ENCODE results near the gene YRDC.
A peak's percentile ranks its signal among the peaks of the same experiment; 100 is the strongest.

Gene YRDC

DNA sequence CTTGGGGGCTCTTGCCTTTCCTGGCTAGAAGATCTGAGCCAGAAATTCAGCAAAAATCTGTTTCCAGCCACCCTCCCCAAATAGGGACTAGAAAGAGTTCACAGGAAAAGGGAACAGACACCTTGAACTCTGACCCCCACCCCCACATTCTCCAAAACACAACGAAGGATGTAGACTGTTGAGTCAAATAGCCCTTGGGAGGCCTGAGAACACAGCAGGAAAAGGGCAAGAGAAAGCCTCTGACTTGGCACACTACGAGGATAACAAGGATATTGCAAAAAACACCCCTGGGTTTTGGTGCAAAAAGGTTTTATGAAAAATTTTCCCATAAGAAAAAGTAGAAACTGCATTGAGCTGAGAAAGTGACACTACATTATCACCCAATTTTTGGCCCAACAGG lies 1.9 kb upstream of the YRDC start:
- no peak overlapping the region for H3K4me3 ChIP-seq (ENCODE audit: low read depth, low read length)
- TF ChIP-seq, protein P1, sequence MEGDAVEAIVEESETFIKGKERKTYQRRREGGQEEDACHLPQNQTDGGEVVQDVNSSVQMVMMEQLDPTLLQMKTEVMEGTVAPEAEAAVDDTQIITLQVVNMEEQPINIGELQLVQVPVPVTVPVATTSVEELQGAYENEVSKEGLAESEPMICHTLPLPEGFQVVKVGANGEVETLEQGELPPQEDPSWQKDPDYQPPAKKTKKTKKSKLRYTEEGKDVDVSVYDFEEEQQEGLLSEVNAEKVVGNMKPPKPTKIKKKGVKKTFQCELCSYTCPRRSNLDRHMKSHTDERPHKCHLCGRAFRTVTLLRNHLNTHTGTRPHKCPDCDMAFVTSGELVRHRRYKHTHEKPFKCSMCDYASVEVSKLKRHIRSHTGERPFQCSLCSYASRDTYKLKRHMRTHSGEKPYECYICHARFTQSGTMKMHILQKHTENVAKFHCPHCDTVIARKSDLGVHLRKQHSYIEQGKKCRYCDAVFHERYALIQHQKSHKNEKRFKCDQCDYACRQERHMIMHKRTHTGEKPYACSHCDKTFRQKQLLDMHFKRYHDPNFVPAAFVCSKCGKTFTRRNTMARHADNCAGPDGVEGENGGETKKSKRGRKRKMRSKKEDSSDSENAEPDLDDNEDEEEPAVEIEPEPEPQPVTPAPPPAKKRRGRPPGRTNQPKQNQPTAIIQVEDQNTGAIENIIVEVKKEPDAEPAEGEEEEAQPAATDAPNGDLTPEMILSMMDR (IDR thresholded peaks at IDR 0.05; ENCODE audit: borderline replicate concordance, insufficient read depth, low read depth, low read length) = no peak

DNA sequence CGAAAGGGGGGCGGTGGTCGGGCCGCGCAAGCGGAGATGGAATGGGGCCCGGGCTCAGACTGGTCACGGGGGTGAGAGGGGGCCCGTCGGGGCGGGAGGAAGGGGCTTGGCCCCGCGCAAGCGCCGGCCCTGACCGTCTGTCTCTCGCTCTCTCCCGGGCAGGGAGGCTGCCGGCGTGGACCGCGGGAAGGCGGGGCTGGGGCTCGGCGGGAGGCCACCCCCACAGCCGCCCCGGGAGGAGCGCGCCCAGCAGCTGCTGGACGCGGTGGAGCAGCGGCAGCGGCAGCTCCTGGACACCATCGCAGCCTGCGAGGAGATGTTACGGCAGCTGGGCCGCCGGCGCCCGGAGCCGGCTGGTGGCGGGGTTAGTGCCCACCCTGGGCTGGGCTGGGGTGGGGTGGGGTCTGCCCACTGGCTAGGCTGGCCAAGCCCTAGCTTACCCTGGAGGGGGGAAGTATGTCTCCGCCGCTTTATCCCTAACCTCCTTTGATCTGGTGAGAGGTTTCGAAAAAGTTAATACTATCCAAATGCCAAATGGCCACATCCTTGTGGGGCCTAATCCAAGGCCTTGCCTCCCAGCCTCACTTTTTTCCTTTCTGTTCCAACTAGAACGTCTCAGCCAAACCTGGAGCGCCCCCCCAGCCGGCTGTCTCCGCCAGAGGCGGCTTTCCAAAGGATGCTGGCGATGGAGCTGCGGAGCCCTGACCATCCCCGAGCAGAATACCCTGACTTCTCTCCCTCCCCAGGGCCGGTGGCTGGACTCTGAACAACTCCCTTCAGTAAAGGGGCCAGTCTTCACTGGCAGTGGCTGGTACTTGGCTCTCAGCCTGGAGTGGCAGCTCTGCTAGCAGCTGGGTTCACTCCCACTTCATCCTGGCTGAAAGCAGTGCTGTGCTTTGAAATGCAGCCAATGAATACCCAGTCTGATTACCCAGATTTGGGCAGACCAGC lies 636 bp upstream of the YRDC start:
- H3K4me3 ChIP-seq (ENCODE audit: low read depth, low read length) = peak overlapping the region; percentile 84
- TF ChIP-seq, protein P1 (IDR thresholded peaks at IDR 0.05; ENCODE audit: borderline replicate concordance, insufficient read depth, low read depth, low read length) = no peak

DNA sequence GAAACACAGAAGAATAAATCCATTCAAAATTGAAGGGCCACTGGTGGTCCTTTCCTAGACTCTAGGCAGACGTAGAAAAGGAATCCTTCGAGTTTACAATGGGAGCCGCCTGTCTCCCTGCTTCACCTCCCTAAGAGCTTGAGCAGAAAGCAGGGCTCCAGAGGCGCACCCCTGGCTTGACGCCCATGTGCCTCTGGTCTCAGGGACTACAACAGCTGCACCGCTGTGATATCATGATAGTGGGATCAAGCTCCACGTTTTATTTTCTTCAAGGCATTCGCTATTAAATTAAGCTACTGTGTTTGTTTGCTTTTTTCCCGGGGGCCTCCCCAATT lies 821 bp downstream of the YRDC start:
- TF ChIP-seq, protein P1 (IDR thresholded peaks at IDR 0.05; ENCODE audit: borderline replicate concordance, insufficient read depth, low read depth, low read length) = no peak

DNA sequence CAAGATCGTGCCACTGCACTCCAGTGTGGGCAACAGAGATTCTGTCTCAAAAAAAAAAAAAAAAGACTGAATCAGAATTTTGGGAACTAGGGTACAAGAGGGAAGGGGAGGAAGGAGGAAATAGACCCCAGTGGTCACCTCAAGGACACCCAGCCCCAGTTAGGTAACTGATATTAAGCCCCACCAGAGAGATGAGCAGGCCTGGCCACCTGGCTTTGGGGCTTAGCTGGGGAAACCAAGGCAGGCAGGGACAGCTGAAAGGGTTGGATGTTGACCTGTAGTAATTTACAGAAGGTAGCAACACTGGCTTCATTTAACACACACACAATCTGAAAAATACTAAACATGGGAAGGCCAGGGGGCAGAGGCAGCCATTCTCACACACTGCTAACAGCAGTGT lies 5.6 kb downstream of the YRDC start:
- H3K4me3 ChIP-seq (ENCODE audit: low read depth, low read length) = no peak overlapping the region
- TF ChIP-seq, protein P1 (IDR thresholded peaks at IDR 0.05; ENCODE audit: borderline replicate concordance, insufficient read depth, low read depth, low read length) = no peak

More for the DNA sequence above, 821 bp downstream of the YRDC start:
- peak overlapping the region; percentile 84 for H3K4me3 ChIP-seq (ENCODE audit: low read depth, low read length)

DNA sequence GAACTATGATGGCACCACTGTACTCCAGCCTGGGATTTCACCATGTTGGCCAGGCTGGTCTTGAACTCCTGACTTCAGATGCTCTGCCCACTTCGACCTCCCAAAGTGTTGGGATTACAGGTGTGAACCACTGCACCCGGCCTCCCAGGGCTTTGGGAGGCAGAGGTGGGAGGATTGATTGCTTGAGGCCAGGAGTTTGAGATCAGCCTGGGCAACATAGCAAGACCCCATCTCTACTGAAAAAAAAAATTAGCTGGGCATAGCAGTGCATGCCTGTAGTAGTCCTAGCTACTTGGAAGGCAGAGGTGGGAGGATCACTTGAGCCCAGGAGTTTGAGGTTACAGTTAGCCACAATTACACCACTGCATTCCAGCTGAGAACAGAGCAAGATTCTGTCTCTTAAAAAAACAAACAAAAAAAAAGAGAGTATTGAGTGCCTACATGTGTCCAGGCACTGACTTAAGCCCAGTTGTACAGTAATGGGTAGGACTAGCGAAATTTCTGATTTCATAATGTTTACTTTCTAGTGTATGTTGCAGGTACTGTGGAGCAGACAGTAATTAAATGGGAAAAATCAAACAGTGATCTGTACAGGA lies 10.2 kb downstream of the YRDC start:
- TF ChIP-seq, protein P1 (IDR thresholded peaks at IDR 0.05; ENCODE audit: borderline replicate concordance, insufficient read depth, low read depth, low read length) = no peak

DNA sequence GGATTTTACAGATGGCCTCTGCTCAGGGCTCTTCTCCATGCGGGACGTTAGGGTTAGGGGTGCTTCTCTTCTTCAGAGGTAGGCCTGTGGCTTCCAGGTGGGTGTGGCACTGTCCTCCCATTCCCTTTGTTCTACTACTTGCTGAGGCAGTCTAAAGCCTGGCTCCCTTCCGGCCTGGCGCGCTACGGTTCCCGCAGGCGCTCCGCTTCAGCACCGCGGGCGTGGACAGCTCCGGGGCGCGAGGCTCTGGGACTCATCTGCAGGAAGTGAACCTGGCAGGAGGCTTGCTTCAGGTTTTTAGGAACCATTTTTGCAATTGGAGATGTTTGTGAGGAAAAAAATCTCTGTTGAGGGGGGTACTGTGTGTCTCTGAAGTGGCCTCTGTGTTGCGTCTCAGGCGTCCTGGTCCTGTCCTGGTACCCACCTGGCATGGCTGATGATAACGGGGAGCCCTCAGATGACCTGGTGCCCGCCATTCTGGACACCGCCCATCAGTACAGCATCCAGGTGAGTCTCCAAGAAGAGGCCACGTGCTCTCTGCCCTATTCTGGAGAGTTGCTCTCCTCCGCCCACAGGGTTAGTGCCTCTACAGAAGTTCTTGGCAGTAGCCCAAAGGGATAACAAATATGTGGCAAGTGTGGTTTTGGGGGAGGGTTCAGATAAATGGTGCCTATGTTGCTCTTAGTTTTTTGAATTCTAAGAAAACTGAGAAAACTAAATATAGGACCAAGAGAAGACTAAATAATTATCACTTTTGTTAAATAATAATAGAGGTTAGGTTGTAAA lies 12.5 kb downstream of the YRDC start:
- no peak overlapping the region for H3K4me3 ChIP-seq (ENCODE audit: low read depth, low read length)
- TF ChIP-seq, protein P1 (IDR thresholded peaks at IDR 0.05; ENCODE audit: borderline replicate concordance, insufficient read depth, low read depth, low read length) = no peak

More for the DNA sequence above, 10.2 kb downstream of the YRDC start:
- H3K4me3 ChIP-seq (ENCODE audit: low read depth, low read length) = no peak overlapping the region
